HCT116 (cell line): Measurements from ENCODE around the gene ITPKB. TPM values are rescaled to one million over a fixed set of nuclear protein-coding genes. Genes with fewer than 3 reads are reported as not detected.

ENCODE experiments used
- ATAC-seq: fragments of 200-7000 bp; cut with Tn5 transposase; 2 replicates; pipeline ENCODE4 v1.9.1; 2020; ENCODE audit warnings: mild to moderate bottlenecking, moderate library complexity
- BruUV-seq: library from RNA; stranded (reverse); fragments of 400-500 nt; replicated peaks from 2 replicates; lab custom pipeline; 2021; lab: Mats Ljungman, UMichigan
- CTCF ChIA-PET: fragments of 300-600 bp; sonication (Branson Sonifier 250); formaldehyde crosslinking; loops from one replicate; lab custom pipeline; 2021; ENCODE audit warnings: antibody characterized with exemption; lab: Charles Lee
- POLR2A ChIA-PET: fragments of 300-600, 350-600 bp; sonication (Branson Sonifier 250); formaldehyde crosslinking; loops from one replicate; lab custom pipeline; 2021; ENCODE audit warnings: antibody characterized with exemption; lab: Charles Lee
- RAD21 ChIA-PET, 2 experiments: fragments of 300-600 bp; sonication (Branson Sonifier 250); formaldehyde crosslinking; loops; one replicate each; lab custom pipeline; 2023; ENCODE audit warnings: low total read pairs in 2 of 2; ENCODE audit not compliant: uncharacterized antibody in 2 of 2, unreplicated experiment in 2 of 2, low non-redundant PET in 1 of 2; lab: Charles Lee
- DNase-seq: peaks from one replicate; pipeline ENCODE4 v3.0.0-alpha.2; 2010; ENCODE audit warnings: low read depth, low spot score
- H2AFZ ChIP-seq: fragments of 200-600 bp; shearing (Covaris generic), sonication (generic); 2 replicates; pipeline ENCODE4 v1.6.1; 2017; ENCODE audit warnings: low read depth, mixed run types, mixed read lengths, antibody characterized with exemption, low read length; ENCODE audit not compliant: poor library complexity, severe bottlenecking
- H3K27ac ChIP-seq: 2 replicates; pipeline ENCODE4 v1.5.1; 2012; ENCODE audit warnings: low read depth, low read length
- H3K27me3 ChIP-seq: fragments of 200-600 bp; sonication (generic); 2 replicates; pipeline ENCODE4 v1.6.1; 2016; ENCODE audit warnings: mixed run types, low read length, mixed read lengths; ENCODE audit not compliant: insufficient read depth
- H3K36me3 ChIP-seq, 2 experiments: fragments of 200-500 bp in 1 of 2; fragments of 200-600 bp in 1 of 2; sonication (Bioruptor generic) in 1 of 2; sonication (generic) in 1 of 2; 2 replicates each; pipeline versions ENCODE4 v1.5.1 to v1.6.1; 2014 to 2016; ENCODE audit warnings: low read length in 2 of 2, inconsistent platforms in 1 of 2, mixed read lengths in 1 of 2, mixed run types in 1 of 2; ENCODE audit not compliant: insufficient read depth in 2 of 2, control insufficient read depth in 1 of 2
- H3K4me1 ChIP-seq, 2 experiments: fragments of 200-600 bp in 1 of 2; sonication (generic) in 1 of 2; 2 replicates each; pipeline versions ENCODE4 v1.5.1 to v1.6.1; 2012 to 2017; ENCODE audit warnings: low read length in 2 of 2, inconsistent platforms in 1 of 2, mild to moderate bottlenecking in 1 of 2, mixed read lengths in 1 of 2, mixed run types in 1 of 2, moderate library complexity in 1 of 2; ENCODE audit not compliant: insufficient read depth in 2 of 2, control insufficient read depth in 1 of 2
- H3K4me2 ChIP-seq: fragments of 200-600 bp; sonication (generic); 2 replicates; pipeline ENCODE4 v1.6.1; 2017; ENCODE audit warnings: mixed run types, low read length, mixed read lengths
- H3K4me3 ChIP-seq, 2 experiments: fragments of 200-600 bp in 1 of 2; sonication (generic) in 1 of 2; replicated peaks in 1 of 2; 2 replicates each; pipeline ENCODE4 v1.5.1; 2011 to 2016; ENCODE audit warnings: low read length in 2 of 2, control low read depth in 1 of 2, low read depth in 1 of 2, mild to moderate bottlenecking in 1 of 2, mixed read lengths in 1 of 2, mixed run types in 1 of 2
- H3K79me2 ChIP-seq: fragments of 200-600 bp; sonication (generic); 2 replicates; pipeline ENCODE4 v1.6.1; 2017; ENCODE audit warnings: mild to moderate bottlenecking, mixed run types, low read length, moderate library complexity, mixed read lengths; ENCODE audit not compliant: insufficient read depth
- H3K9ac ChIP-seq: fragments of 200-600 bp; sonication (generic); 2 replicates; pipeline ENCODE4 v1.6.1; 2016; ENCODE audit warnings: low read length, mixed read lengths
- H3K9me2 ChIP-seq: fragments of 200-600 bp; sonication (generic), shearing (Covaris generic); 2 replicates; pipeline ENCODE4 v1.6.1; 2017; ENCODE audit warnings: mixed run types, mild to moderate bottlenecking, moderate library complexity; ENCODE audit not compliant: insufficient read depth
- H3K9me3 ChIP-seq, 2 experiments: fragments of 200-500 bp in 1 of 2; fragments of 200-600 bp in 1 of 2; sonication (Bioruptor generic) in 1 of 2; sonication (generic) in 1 of 2; 2 replicates each; pipeline ENCODE4 v1.6.1; 2014 to 2017; ENCODE audit warnings: low read length in 2 of 2, mixed read lengths in 2 of 2, inconsistent platforms in 1 of 2, low read depth in 1 of 2, mild to moderate bottlenecking in 1 of 2, mixed run types in 1 of 2, moderate library complexity in 1 of 2; ENCODE audit not compliant: control insufficient read depth in 1 of 2, insufficient read depth in 1 of 2
- H4K20me1 ChIP-seq: fragments of 200-600 bp; sonication (generic), shearing (Covaris generic); 2 replicates; pipeline ENCODE4 v1.6.1; 2017; ENCODE audit warnings: mixed run types, mild to moderate bottlenecking, moderate library complexity; ENCODE audit not compliant: insufficient read depth
- CBX3 ChIP-seq: IDR thresholded peaks from 2 replicates; pipeline ENCODE4 v1.6.1; 2012; ENCODE audit warnings: low read depth
- EZH2 ChIP-seq: fragments of 200-600 bp; sonication (generic); IDR thresholded peaks from 2 replicates; pipeline ENCODE4 v1.6.1; 2017; ENCODE audit warnings: antibody characterized with exemption, mixed run types
- POLR2A ChIP-seq: IDR thresholded peaks from 2 replicates; pipeline ENCODE4 v1.7.0; 2011; ENCODE audit warnings: borderline replicate concordance; ENCODE audit not compliant: insufficient read depth, insufficient read length; ENCODE audit errors: extremely low read depth
- POLR2AphosphoS5 ChIP-seq: IDR thresholded peaks from 2 replicates; pipeline ENCODE4 v1.6.1; 2011; ENCODE audit warnings: mild to moderate bottlenecking, low read depth, low read length, moderate library complexity
- RAD21 ChIP-seq: IDR thresholded peaks from 2 replicates; pipeline ENCODE4 v1.6.1; 2012; ENCODE audit warnings: low read depth, mild to moderate bottlenecking
- SP1 ChIP-seq: IDR thresholded peaks from 2 replicates; pipeline ENCODE4 v1.6.1; 2012; ENCODE audit warnings: low read depth
- SRF ChIP-seq: IDR thresholded peaks from 2 replicates; pipeline ENCODE4 v1.6.1; 2012; ENCODE audit warnings: low read depth
- ZFX ChIP-seq: fragments of 450-650 bp; IDR thresholded peaks from 2 replicates; pipeline ENCODE4 v1.6.1; 2017
- ZNF274 ChIP-seq: fragments of 200-500 bp; sonication (Bioruptor generic); IDR thresholded peaks from 2 replicates; pipeline ENCODE4 v1.6.1; 2014; ENCODE audit warnings: mild to moderate bottlenecking, low read depth, low read length, inconsistent platforms
- intact Hi-C: fragments of 100-400 bp; cut with micrococcal nuclease; formaldehyde crosslinking; loops from 2 replicates; pipeline ENCODE4 v1.10.0; 2022
- total RNA-seq: library from RNA; stranded (reverse); gene quantifications from one replicate; pipeline ENCODE4 v1.2.1, GENCODE V29; 2021; ENCODE audit not compliant: unreplicated experiment
- TF ChIP-seq, protein P1 (sequence below), 3 experiments: fragments of 200-600 bp in 1 of 3; sonication (generic) in 1 of 3; IDR thresholded peaks in 2 of 3; conservative IDR thresholded peaks in 1 of 3; 2 replicates each; pipeline ENCODE4 v1.5.1; 2012 to 2017; ENCODE audit warnings: low read depth in 2 of 3, low read length in 2 of 3, antibody characterized with exemption in 1 of 3, borderline replicate concordance in 1 of 3, control low read depth in 1 of 3, mild to moderate bottlenecking in 1 of 3, mixed read lengths in 1 of 3, mixed run types in 1 of 3, moderate library complexity in 1 of 3; ENCODE audit not compliant: insufficient read depth in 1 of 3
- TF ChIP-seq, protein P2 (sequence below): IDR thresholded peaks from 2 replicates; pipeline ENCODE4 v1.6.1; 2012; ENCODE audit warnings: low read depth

ITPKB gene
- total RNA-seq, 1 experiment from 2014 or later: 4.4 TPM

DNA sequence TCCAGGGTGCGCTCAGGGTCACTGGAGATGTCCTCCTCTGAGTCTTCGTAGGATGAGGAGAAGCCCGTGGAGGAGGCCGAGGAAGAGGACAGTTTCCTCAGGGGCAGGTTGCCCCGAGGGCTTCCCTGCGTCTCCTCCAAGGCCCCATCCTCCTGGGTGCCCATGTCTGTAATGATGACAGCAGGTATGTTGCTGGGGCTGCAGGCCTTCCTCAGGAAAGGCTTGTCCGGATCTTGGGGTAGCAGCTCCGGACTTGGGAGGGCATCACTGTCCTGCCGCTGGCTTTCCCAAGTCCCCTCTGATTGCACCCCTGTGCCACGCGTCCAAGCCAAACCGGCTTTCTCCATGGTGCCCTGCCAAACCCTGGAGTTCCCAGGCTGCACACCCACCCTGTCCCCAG lies 3.5 kb downstream of the ITPKB start (continued):
- TF ChIP-seq RAD21 (no peak), ZFX (no peak), POLR2A (no peak), SRF (no peak), EZH2 (no peak), SP1 (no peak), CBX3 (no peak), POLR2AphosphoS5 (no peak), ZNF274 (no peak)
- TF ChIP-seq, protein P1, sequence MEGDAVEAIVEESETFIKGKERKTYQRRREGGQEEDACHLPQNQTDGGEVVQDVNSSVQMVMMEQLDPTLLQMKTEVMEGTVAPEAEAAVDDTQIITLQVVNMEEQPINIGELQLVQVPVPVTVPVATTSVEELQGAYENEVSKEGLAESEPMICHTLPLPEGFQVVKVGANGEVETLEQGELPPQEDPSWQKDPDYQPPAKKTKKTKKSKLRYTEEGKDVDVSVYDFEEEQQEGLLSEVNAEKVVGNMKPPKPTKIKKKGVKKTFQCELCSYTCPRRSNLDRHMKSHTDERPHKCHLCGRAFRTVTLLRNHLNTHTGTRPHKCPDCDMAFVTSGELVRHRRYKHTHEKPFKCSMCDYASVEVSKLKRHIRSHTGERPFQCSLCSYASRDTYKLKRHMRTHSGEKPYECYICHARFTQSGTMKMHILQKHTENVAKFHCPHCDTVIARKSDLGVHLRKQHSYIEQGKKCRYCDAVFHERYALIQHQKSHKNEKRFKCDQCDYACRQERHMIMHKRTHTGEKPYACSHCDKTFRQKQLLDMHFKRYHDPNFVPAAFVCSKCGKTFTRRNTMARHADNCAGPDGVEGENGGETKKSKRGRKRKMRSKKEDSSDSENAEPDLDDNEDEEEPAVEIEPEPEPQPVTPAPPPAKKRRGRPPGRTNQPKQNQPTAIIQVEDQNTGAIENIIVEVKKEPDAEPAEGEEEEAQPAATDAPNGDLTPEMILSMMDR (IDR thresholded peaks at IDR 0.05 in 2 of 3, conservative IDR thresholded peaks at IDR 0.05 in 1 of 3; ENCODE audit: borderline replicate concordance in 1 of 3, insufficient read depth in 1 of 3, low read depth in 2 of 3, low read length in 2 of 3): no peak

DNA sequence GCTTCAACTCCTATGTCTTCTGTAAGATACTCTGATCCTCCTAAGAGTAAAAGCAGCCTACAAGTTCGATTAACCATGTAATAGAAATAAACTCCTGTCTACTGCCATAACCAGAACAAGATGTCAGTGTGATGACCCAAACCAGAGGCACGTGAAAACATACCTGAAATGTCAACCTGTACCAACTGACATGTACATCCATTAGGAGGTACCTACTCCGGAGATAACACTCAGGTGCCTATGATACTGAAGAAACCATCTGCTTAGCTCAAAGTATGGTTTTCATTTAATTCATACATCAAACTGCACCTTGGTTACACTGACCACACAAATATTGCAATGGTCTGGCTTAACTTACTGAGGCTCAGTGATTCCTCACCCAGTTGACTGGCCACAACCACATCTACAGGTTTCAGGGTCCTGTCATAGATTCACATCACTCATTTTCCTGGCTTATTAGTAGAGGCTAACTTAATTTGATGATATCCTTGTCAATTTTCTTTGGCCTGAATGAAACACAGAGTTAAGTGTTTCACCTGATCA lies 4.4 kb downstream of the ITPKB start:
- TF ChIP-seq, protein P2, sequence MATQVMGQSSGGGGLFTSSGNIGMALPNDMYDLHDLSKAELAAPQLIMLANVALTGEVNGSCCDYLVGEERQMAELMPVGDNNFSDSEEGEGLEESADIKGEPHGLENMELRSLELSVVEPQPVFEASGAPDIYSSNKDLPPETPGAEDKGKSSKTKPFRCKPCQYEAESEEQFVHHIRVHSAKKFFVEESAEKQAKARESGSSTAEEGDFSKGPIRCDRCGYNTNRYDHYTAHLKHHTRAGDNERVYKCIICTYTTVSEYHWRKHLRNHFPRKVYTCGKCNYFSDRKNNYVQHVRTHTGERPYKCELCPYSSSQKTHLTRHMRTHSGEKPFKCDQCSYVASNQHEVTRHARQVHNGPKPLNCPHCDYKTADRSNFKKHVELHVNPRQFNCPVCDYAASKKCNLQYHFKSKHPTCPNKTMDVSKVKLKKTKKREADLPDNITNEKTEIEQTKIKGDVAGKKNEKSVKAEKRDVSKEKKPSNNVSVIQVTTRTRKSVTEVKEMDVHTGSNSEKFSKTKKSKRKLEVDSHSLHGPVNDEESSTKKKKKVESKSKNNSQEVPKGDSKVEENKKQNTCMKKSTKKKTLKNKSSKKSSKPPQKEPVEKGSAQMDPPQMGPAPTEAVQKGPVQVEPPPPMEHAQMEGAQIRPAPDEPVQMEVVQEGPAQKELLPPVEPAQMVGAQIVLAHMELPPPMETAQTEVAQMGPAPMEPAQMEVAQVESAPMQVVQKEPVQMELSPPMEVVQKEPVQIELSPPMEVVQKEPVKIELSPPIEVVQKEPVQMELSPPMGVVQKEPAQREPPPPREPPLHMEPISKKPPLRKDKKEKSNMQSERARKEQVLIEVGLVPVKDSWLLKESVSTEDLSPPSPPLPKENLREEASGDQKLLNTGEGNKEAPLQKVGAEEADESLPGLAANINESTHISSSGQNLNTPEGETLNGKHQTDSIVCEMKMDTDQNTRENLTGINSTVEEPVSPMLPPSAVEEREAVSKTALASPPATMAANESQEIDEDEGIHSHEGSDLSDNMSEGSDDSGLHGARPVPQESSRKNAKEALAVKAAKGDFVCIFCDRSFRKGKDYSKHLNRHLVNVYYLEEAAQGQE: no peak
- TF ChIP-seq RAD21 (no peak), CBX3 (no peak)
- TF ChIP-seq, protein P1 (IDR thresholded peaks at IDR 0.05 in 2 of 3, conservative IDR thresholded peaks at IDR 0.05 in 1 of 3; ENCODE audit: borderline replicate concordance in 1 of 3, insufficient read depth in 1 of 3, low read depth in 2 of 3, low read length in 2 of 3): no peak
- H3K27ac ChIP-seq: no peak overlapping the region
- no peak overlapping the region for H3K4me3 ChIP-seq
- RAD21 ChIA-PET: no interaction called here
- POLR2A ChIA-PET: no interaction called here
- no peak overlapping the region for H2AFZ ChIP-seq
- H4K20me1 ChIP-seq: no peaks in the 10 kb centered on the region
- no peak for ATAC-seq
- no TSS peak for BruUV-seq
- no peaks in the 10 kb centered on the region for H3K79me2 ChIP-seq
- H3K27me3 ChIP-seq: no peaks in the 10 kb centered on the region
- no peak for DNase-seq
- no peaks in the 10 kb centered on the region for H3K9me3 ChIP-seq
- no peak overlapping the region for H3K4me2 ChIP-seq
- CTCF ChIA-PET: no interaction called here
- H3K36me3 ChIP-seq: no peaks in the 10 kb centered on the region
- intact Hi-C loops: no loop called here
- H3K4me1 ChIP-seq: peaks cover 3 to 15% of the 10 kb centered on the region in 2 experiments; a peak in 3 of 4 replicates
- no peaks in the 10 kb centered on the region for H3K9me2 ChIP-seq
- H3K9ac ChIP-seq: no peak overlapping the region
